ENCODE results near the gene UNG. TPM values are rescaled to one million over a fixed set of nuclear protein-coding genes. Genes with fewer than 3 reads are reported as not detected.

The UNG gene
- total RNA-seq, 1 donor from 2014 or later: 13.3 TPM

- CTCF ChIA-PET: no interaction called here
- DNase-seq (no peak), ATAC-seq (ENCODE audit: low read depth) (no peak)
- no peak overlapping the region for H3K4me3 Mint-ChIP-seq
- H3K9me3 Mint-ChIP-seq: peaks cover 12% of the 10 kb centered on the region
- no peak for TF ChIP-seq CTCF (IDR thresholded peaks at IDR 0.05)
- no peaks in the 10 kb centered on the region for H3K27me3 Mint-ChIP-seq
- H3K4me1 Mint-ChIP-seq: no peaks in the 10 kb centered on the region
- POLR2A ChIA-PET: no interaction called here
- peaks cover 80% of the 10 kb centered on the region for H3K36me3 Mint-ChIP-seq (ENCODE audit: low read depth)
- H3K27ac Mint-ChIP-seq: no peak overlapping the region
- intact Hi-C loops (cut with micrococcal nuclease): no loop called here
Measured at GRCh38 chr12:109074866-109075265, 22.5 kb upstream of the UNG start.

DNA sequence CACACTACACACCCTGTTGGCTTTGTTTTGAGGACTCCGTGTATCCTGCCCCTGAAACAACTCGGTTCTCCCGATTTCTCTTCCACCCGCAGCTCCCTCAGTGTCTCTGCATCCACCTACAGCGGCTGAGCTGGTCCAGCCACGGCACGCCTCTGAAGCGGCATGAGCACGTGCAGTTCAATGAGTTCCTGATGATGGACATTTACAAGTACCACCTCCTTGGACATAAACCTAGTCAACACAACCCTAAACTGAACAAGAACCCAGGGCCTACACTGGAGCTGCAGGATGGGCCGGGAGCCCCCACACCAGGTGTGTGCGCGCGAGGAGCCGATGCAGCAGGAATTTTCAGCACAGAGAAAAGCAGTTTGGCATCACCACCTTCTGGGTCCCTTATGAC is 14.6 kb upstream of the UNG start:
- ChIA-PET CTCF (no interaction called here), POLR2A (no interaction called here)
- Mint-ChIP-seq H3K27me3 (no peaks in the 10 kb centered on the region), H3K9me3 (peaks cover 9% of the 10 kb centered on the region), H3K4me1 (no peaks in the 10 kb centered on the region), H3K4me3 (no peak overlapping the region), H3K27ac (no peak overlapping the region), H3K36me3 (ENCODE audit: low read depth) (peaks cover 73% of the 10 kb centered on the region)
- TF ChIP-seq CTCF (IDR thresholded peaks at IDR 0.05): no peak
- intact Hi-C loops (cut with micrococcal nuclease): no loop called here
- DNase-seq: no peak
- ATAC-seq (ENCODE audit: low read depth): no peak

DNA sequence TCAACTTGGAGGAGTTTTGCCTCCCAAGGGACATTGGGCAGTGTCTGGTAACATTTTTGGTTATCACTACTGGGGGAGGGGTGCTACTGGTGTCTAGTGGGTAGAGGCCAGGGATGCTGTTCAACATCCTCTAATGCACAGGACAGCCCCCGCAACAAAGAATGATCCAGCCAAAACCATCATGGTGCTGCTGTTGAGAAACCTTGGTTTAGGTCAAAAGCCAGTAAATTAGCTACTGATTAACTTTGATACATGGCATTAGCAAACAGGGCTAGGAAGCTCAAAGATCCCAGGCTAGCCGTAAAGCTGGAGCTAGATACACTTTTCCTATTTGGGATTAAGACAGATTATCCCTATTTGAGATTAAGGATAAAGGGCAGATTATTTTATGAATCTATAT is 13.0 kb upstream of the UNG start:
- peaks cover 79% of the 10 kb centered on the region for H3K36me3 Mint-ChIP-seq (ENCODE audit: low read depth)
- no peak for TF ChIP-seq CTCF (IDR thresholded peaks at IDR 0.05)
- no peaks in the 10 kb centered on the region for H3K4me1 Mint-ChIP-seq
- no peak for DNase-seq
- ChIA-PET POLR2A (no interaction called here), CTCF (no interaction called here)
- no peak overlapping the region for H3K27ac Mint-ChIP-seq
- ATAC-seq (ENCODE audit: low read depth): no peak
- intact Hi-C loops (cut with micrococcal nuclease): no loop called here
- H3K4me3 Mint-ChIP-seq: no peak overlapping the region
- H3K9me3 Mint-ChIP-seq: peaks cover 3% of the 10 kb centered on the region
- H3K27me3 Mint-ChIP-seq: no peaks in the 10 kb centered on the region

DNA sequence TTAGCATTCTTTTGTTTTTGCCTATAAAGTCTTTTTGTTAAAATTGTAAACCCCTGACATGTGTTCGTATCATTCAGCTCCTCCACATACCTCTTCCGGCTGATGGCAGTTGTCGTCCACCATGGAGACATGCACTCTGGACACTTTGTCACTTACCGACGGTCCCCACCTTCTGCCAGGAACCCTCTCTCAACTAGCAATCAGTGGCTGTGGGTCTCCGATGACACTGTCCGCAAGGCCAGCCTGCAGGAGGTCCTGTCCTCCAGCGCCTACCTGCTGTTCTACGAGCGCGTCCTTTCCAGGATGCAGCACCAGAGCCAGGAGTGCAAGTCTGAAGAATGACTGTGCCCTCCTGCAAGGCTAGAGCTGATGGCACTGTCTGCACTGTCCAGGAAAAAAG is 11.8 kb upstream of the UNG start:
- Mint-ChIP-seq H3K9me3 (no peaks in the 10 kb centered on the region), H3K36me3 (ENCODE audit: low read depth) (peaks cover 78% of the 10 kb centered on the region), H3K27ac (no peak overlapping the region), H3K4me3 (no peak overlapping the region), H3K27me3 (no peaks in the 10 kb centered on the region), H3K4me1 (peaks cover under 1% of the 10 kb centered on the region)
- POLR2A ChIA-PET: no interaction called here
- intact Hi-C loops (cut with micrococcal nuclease): no loop called here
- no peak for ATAC-seq (ENCODE audit: low read depth)
- no peak for DNase-seq
- TF ChIP-seq CTCF (IDR thresholded peaks at IDR 0.05): no peak
- CTCF ChIA-PET: no interaction called here

GRCh38 chr12:109087250-109087649 is 10.1 kb upstream of the UNG start:
- H3K36me3 Mint-ChIP-seq (ENCODE audit: low read depth): peaks cover 72% of the 10 kb centered on the region
- ATAC-seq (ENCODE audit: low read depth): no peak
- CTCF ChIA-PET: interaction anchor here (0.5 kb wide), 1 partner anchor 23 kb away, joined by 3 read pairs; no protein-coding TSS in a partner anchor

More at GRCh38 chr12:109087250-109087649, 10.1 kb upstream of the UNG start:
- no peaks in the 10 kb centered on the region for H3K27me3 Mint-ChIP-seq
- H3K4me1 Mint-ChIP-seq: peaks cover 14% of the 10 kb centered on the region
- TF ChIP-seq CTCF (IDR thresholded peaks at IDR 0.05): no peak
- no peaks in the 10 kb centered on the region for H3K9me3 Mint-ChIP-seq
- intact Hi-C loops (cut with micrococcal nuclease): no loop called here
- no peak overlapping the region for H3K4me3 Mint-ChIP-seq
- no peak for DNase-seq
- no peak overlapping the region for H3K27ac Mint-ChIP-seq
- POLR2A ChIA-PET: no interaction called here

All from activated B cell treated with CpG ODN at 0.5 μM for 24 hours (primary cell).